H9 (cell line): Measurements from ENCODE around the gene USP12. TPM values are rescaled to one million over a fixed set of nuclear protein-coding genes. Genes with fewer than 3 reads are reported as not detected.

Experiments used
- DNase-seq: peaks from one replicate; pipeline ENCODE4 v3.0.0-alpha.2; 2017
- H2AFZ ChIP-seq: one replicate; pipeline ENCODE4 v1.6.1; 2013; ENCODE audit warnings: mild to moderate bottlenecking, low read length, control low read depth, moderate library complexity
- H2AK5ac ChIP-seq: 2 replicates; pipeline ENCODE4 v1.6.1; 2013; ENCODE audit warnings: low read length, control low read depth, mixed read lengths; ENCODE audit not compliant: insufficient read length
- H2BK120ac ChIP-seq: one replicate; pipeline ENCODE4 v1.6.1; 2013; ENCODE audit warnings: low read depth, mild to moderate bottlenecking, low read length, control low read depth, inconsistent platforms; ENCODE audit not compliant: poor library complexity, severe bottlenecking
- H2BK12ac ChIP-seq: 2 replicates; pipeline ENCODE4 v1.6.1; 2013; ENCODE audit warnings: low read length, control low read depth, mixed read lengths, low read depth; ENCODE audit not compliant: insufficient read length
- H2BK15ac ChIP-seq: 2 replicates; pipeline ENCODE4 v1.6.1; 2013; ENCODE audit warnings: low read depth, low read length, control low read depth
- H2BK20ac ChIP-seq: one replicate; pipeline ENCODE4 v1.6.1; 2013; ENCODE audit warnings: low read depth, mild to moderate bottlenecking, low read length, control low read depth, inconsistent platforms; ENCODE audit not compliant: poor library complexity, severe bottlenecking
- H2BK5ac ChIP-seq: 2 replicates; pipeline ENCODE4 v1.6.1; 2013; ENCODE audit warnings: low read length, control low read depth, mixed read lengths; ENCODE audit not compliant: insufficient read length
- H3K14ac ChIP-seq: 2 replicates; pipeline ENCODE4 v1.6.1; 2013; ENCODE audit warnings: low read length, control low read depth; ENCODE audit not compliant: insufficient read depth
- H3K18ac ChIP-seq: 2 replicates; pipeline ENCODE4 v1.6.1; 2013; ENCODE audit warnings: low read depth, mild to moderate bottlenecking, mixed read lengths, low read length, control low read depth; ENCODE audit not compliant: insufficient read length
- H3K23ac ChIP-seq: 2 replicates; pipeline ENCODE4 v1.6.1; 2013; ENCODE audit warnings: low read length, control low read depth, mixed read lengths, low read depth; ENCODE audit not compliant: insufficient read length
- H3K23me2 ChIP-seq: 2 replicates; pipeline ENCODE4 v1.6.1; 2013; ENCODE audit warnings: low read depth, mild to moderate bottlenecking, mixed read lengths, low read length, control low read depth; ENCODE audit not compliant: insufficient read length, poor library complexity, severe bottlenecking
- H3K27ac ChIP-seq: 2 replicates; pipeline ENCODE4 v1.5.1; 2013; ENCODE audit warnings: low read length, control low read depth, mixed read lengths, low read depth; ENCODE audit not compliant: insufficient read length
- H3K27me3 ChIP-seq: 2 replicates; pipeline ENCODE4 v1.6.1; 2013; ENCODE audit warnings: low read length, control low read depth, inconsistent platforms; ENCODE audit not compliant: insufficient read depth
- H3K4ac ChIP-seq: 2 replicates; pipeline ENCODE4 v1.6.1; 2013; ENCODE audit warnings: low read depth, mild to moderate bottlenecking, control low read depth, inconsistent platforms, low read length, moderate library complexity
- H3K4me1 ChIP-seq: 2 replicates; pipeline ENCODE4 v1.6.1; 2013; ENCODE audit warnings: low read length, control low read depth, inconsistent platforms; ENCODE audit not compliant: insufficient read depth
- H3K4me2 ChIP-seq: 2 replicates; pipeline ENCODE4 v1.6.1; 2013; ENCODE audit warnings: low read length, control low read depth, mixed read lengths; ENCODE audit not compliant: insufficient read length, insufficient read depth
- H3K56ac ChIP-seq: 2 replicates; pipeline ENCODE4 v1.6.1; 2013; ENCODE audit warnings: low read depth, mild to moderate bottlenecking, mixed read lengths, low read length, control low read depth; ENCODE audit not compliant: insufficient read length
- H3K79me1 ChIP-seq: 2 replicates; pipeline ENCODE4 v1.6.1; 2013; ENCODE audit warnings: low read depth, mild to moderate bottlenecking, moderate library complexity, low read length, control low read depth, inconsistent platforms; ENCODE audit not compliant: insufficient read depth, poor library complexity, severe bottlenecking
- H3K79me2 ChIP-seq: 2 replicates; pipeline ENCODE4 v1.6.1; 2013; ENCODE audit warnings: low read length, control low read depth, inconsistent platforms; ENCODE audit not compliant: insufficient read depth
- H3K9ac ChIP-seq: 2 replicates; pipeline ENCODE4 v1.6.1; 2013; ENCODE audit warnings: low read length, control low read depth, mixed read lengths; ENCODE audit not compliant: insufficient read length; ENCODE audit errors: extremely low read depth
- H3K9me3 ChIP-seq: one replicate; pipeline ENCODE4 v1.6.1; 2013; ENCODE audit warnings: low read depth, low read length, inconsistent platforms; ENCODE audit not compliant: control insufficient read depth
- H3T11ph ChIP-seq: one replicate; pipeline ENCODE4 v1.6.1; 2013; ENCODE audit warnings: mild to moderate bottlenecking, low read length, control low read depth, inconsistent platforms
- H4K20me1 ChIP-seq: one replicate; pipeline ENCODE4 v1.6.1; 2013; ENCODE audit not compliant: control insufficient read depth, insufficient read length, insufficient read depth
- H4K5ac ChIP-seq: 2 replicates; pipeline ENCODE4 v1.6.1; 2013; ENCODE audit warnings: low read depth, mild to moderate bottlenecking, mixed read lengths, low read length, control low read depth; ENCODE audit not compliant: insufficient read length
- H4K8ac ChIP-seq: replicated peaks from 2 replicates; pipeline ENCODE4 v1.6.1; 2013; ENCODE audit warnings: low read length, control low read depth, mixed read lengths, low read depth; ENCODE audit not compliant: insufficient read length
- H4K91ac ChIP-seq: 2 replicates; pipeline ENCODE4 v1.6.1; 2013; ENCODE audit warnings: low read depth, mild to moderate bottlenecking, moderate library complexity, mixed read lengths, low read length, control low read depth; ENCODE audit not compliant: insufficient read length
- H3K27ac Mint-ChIP-seq, 3 experiments: 2 replicates in 2 of 3; 3 replicates in 1 of 3; pipeline ENCODE4 v1.8.0; 2020 to 2021; ENCODE audit warnings: mixed read lengths in 3 of 3, mild to moderate bottlenecking in 1 of 3, moderate library complexity in 1 of 3
- H3K27me3 Mint-ChIP-seq: 2 replicates; pipeline ENCODE4 v1.8.0; 2021; ENCODE audit warnings: low read depth, mild to moderate bottlenecking, moderate library complexity, mixed read lengths
- H3K36me3 Mint-ChIP-seq, 3 experiments: 2 replicates in 2 of 3; 3 replicates in 1 of 3; pipeline ENCODE4 v1.8.0; 2020 to 2021; ENCODE audit warnings: low read depth in 3 of 3, mixed read lengths in 3 of 3; ENCODE audit not compliant: insufficient read depth in 1 of 3
- H3K4me1 Mint-ChIP-seq, 2 experiments: 2 replicates each; pipeline ENCODE4 v1.8.0; 2020; ENCODE audit warnings: mixed read lengths in 2 of 2
- H3K4me3 Mint-ChIP-seq, 2 experiments: 2 replicates in 1 of 2; 3 replicates in 1 of 2; pipeline ENCODE4 v1.8.0; 2020 to 2021; ENCODE audit warnings: mild to moderate bottlenecking in 2 of 2, mixed read lengths in 2 of 2, moderate library complexity in 1 of 2
- H3K9me3 Mint-ChIP-seq, 2 experiments: 2 replicates in 1 of 2; 3 replicates in 1 of 2; pipeline ENCODE4 v1.8.0; 2020; ENCODE audit warnings: mild to moderate bottlenecking in 2 of 2, mixed read lengths in 2 of 2, moderate library complexity in 1 of 2
- WGBS: extraction: QIAGEN DNeasy Blood & Tissue Kit; methylation state at CpG from one replicate; pipeline ENCODE4 v1.1.7; 2013; ENCODE audit warnings: missing lambda C conversion rate, low lambda C conversion rate, mixed read lengths; ENCODE audit not compliant: insufficient read length; ENCODE audit errors: extremely low coverage; 5-methylcytosine and 5-hydroxymethylcytosine counted together
- total RNA-seq: library from RNA; stranded (reverse); gene quantifications from 2 replicates; pipeline ENCODE4 v1.2.1, GENCODE V29; 2021
- TF ChIP-seq, protein P1 (sequence below): fragments of 200-600 bp; sonication (generic); conservative IDR thresholded peaks from 3 replicates; pipeline ENCODE4 v1.8.0; 2021; ENCODE audit warnings: antibody characterized with exemption, mild to moderate bottlenecking

Gene USP12
- total RNA-seq, 1 experiment from 2014 or later = 24.8 TPM

GRCh38 chr13:27039171-27039701 is 132.4 kb downstream of the USP12 start:
- no peak overlapping the region for H3K23ac ChIP-seq
- no CpG with 5 or more reads among the region's 9 CpGs for WGBS
- H2BK120ac ChIP-seq = no peak overlapping the region
- no peak overlapping the region for H4K91ac ChIP-seq
- H4K8ac ChIP-seq = no peak overlapping the region
- no peaks in the 10 kb centered on the region for H3K79me1 ChIP-seq
- no peak overlapping the region for H2AFZ ChIP-seq
- H3K4me2 ChIP-seq = no peak overlapping the region
- no peak overlapping the region; a peak in 1 of 7 replicates for H3K27ac Mint-ChIP-seq
- no peak overlapping the region for H2BK15ac ChIP-seq
- H3K79me2 ChIP-seq = no peaks in the 10 kb centered on the region
- no peak overlapping the region for H3K18ac ChIP-seq
- H3K27me3 ChIP-seq = no peaks in the 10 kb centered on the region
- H3K9me3 Mint-ChIP-seq = no peaks in the 10 kb centered on the region; a peak in 1 of 5 replicates
- H3T11ph ChIP-seq = no peak overlapping the region
- no peaks in the 10 kb centered on the region for H3K4me1 ChIP-seq
- no peak overlapping the region for H4K5ac ChIP-seq
- no peak overlapping the region for H2BK12ac ChIP-seq
- H3K36me3 Mint-ChIP-seq = no peaks in the 10 kb centered on the region
- H3K27me3 Mint-ChIP-seq = peaks cover 30% of the 10 kb centered on the region
- no peak overlapping the region for H3K4me3 Mint-ChIP-seq
- H4K20me1 ChIP-seq = no peaks in the 10 kb centered on the region
- H3K9ac ChIP-seq = no peak overlapping the region
- TF ChIP-seq, protein P1, sequence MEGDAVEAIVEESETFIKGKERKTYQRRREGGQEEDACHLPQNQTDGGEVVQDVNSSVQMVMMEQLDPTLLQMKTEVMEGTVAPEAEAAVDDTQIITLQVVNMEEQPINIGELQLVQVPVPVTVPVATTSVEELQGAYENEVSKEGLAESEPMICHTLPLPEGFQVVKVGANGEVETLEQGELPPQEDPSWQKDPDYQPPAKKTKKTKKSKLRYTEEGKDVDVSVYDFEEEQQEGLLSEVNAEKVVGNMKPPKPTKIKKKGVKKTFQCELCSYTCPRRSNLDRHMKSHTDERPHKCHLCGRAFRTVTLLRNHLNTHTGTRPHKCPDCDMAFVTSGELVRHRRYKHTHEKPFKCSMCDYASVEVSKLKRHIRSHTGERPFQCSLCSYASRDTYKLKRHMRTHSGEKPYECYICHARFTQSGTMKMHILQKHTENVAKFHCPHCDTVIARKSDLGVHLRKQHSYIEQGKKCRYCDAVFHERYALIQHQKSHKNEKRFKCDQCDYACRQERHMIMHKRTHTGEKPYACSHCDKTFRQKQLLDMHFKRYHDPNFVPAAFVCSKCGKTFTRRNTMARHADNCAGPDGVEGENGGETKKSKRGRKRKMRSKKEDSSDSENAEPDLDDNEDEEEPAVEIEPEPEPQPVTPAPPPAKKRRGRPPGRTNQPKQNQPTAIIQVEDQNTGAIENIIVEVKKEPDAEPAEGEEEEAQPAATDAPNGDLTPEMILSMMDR = no peak
- no peak overlapping the region for H3K4ac ChIP-seq
- peaks cover 6% of the 10 kb centered on the region for H3K23me2 ChIP-seq
- DNase-seq = no peak
- H2BK5ac ChIP-seq = no peak overlapping the region
- H2BK20ac ChIP-seq = no peak overlapping the region
- H3K4me1 Mint-ChIP-seq = peaks cover 36 to 46% of the 10 kb centered on the region in 2 experiments
- no peak overlapping the region for H3K27ac ChIP-seq
- H3K14ac ChIP-seq = no peak overlapping the region
- no peak overlapping the region for H2AK5ac ChIP-seq
- no peaks in the 10 kb centered on the region for H3K9me3 ChIP-seq
- no peak overlapping the region for H3K56ac ChIP-seq
